NCI-H748 (cell line): ENCODE data around the gene GRM3.

Experiments used
- DNase-seq: peaks from one replicate; lab custom pipeline; 2025; ENCODE audit not compliant: unreplicated experiment; lab: John Stamatoyannopoulos, UW

Gene GRM3

DNA sequence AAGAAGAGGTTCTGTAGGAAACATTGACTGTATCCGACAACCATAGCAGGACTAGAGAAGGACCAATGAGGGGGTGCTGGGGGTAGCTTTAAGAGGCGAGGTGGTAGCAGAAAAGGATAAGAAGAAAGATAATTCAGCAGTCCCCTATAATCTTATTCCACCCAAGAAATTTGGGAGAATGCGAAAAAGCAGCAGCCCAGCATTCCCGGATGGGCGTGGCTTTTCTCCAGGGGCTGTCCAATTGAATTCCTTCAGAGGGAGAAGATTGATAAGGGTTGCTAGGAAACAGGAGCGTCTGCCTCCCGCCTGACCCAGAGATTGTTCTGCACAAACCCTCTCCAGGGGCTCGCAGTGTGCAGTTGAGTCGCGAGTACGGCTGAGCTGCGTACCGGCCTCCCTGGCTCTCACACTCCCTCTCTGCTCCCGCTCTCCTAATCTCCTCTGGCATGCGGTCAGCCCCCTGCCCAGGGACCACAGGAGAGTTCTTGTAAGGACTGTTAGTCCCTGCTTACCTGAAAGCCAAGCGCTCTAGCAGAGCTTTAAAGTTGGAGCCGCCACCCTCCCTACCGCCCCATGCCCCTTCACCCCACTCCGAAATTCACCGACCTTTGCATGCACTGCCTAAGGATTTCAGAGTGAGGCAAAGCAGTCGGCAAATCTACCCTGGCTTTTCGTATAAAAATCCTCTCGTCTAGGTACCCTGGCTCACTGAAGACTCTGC lies at the start of gene GRM3:
Gene GRM3, plus strand, starts transcription at position 349 of the 721 bp plus-strand sequence. CDS start 121,237 bp downstream, outside the sequence.
- DNase-seq, result peak; percentile 90

DNA sequence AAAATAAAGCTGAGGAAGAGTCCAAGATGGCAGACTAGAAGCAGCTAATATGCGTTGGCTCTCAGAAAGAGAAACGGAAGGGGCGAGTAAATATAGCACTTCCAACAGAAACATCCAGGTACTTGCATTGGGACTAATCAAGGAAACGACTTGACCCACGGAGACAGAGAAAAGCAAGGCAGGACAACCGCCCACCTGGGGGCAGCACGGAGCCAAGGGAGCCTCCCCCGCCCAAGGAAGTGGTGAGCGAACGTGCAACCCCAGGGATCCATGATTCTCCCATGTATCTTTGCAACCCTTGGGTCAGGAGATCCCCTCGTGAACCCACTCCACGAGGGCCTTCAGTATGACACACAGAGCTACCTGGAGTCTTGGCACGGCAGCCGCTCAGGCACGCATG lies 45.4 kb upstream of the GRM3 start:
- DNase-seq, result peak; percentile 28

DNA sequence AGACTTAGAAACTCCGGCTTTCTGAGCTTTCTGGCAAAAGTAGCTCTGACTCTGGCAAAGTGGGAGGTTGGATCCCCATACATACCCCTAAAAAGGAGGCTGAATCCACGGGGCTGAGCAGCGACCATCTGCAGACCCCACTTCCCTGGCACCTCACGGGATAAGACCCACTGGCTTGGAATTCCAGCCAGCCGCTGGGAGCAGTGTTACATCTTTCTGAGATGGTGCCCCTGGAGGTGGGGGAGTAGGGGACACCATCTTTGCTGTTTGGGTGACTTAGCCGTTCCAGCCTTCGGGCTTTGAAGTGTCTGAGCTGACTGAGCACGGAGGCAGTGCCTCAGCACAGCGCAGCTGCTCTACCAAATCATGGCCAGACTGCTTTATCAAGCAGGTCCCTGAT lies 45.0 kb upstream of the GRM3 start:
- no peak for DNase-seq

GRCh38 chr7:86600506-86601290 lies 43.0 kb upstream of the GRM3 start:
- DNase-seq, result peak; percentile 22

DNA sequence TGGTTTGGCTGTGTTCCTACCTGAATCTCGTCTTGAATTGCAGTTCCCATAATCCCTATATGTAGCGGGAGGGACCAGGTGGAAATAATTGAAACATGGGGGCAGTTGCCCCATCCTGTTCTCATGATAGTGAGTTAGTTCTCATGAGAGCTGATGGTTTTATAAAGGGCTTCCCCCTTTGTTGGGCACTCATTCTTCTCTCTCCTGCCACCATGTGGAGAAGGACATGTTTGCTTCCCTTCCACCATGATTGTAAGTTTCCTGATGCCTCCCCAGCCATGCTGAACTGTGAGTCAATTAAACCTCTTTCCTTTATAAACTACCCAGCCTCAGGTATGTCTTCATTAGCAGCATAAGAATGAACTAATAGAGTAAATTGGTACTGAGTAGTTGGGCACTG lies 28.0 kb upstream of the GRM3 start:
- DNase-seq, result peak; percentile 10

GRCh38 chr7:86644282-86645224 lies 844 bp downstream of the GRM3 start:
- DNase-seq, result peak; percentile 58

- peak; percentile 38 for DNase-seq
Measured at GRCh38 chr7:86645225-86645608, 1.5 kb downstream of the GRM3 start.

- no peak for DNase-seq
Measured at GRCh38 chr7:86645676-86646276, 2.1 kb downstream of the GRM3 start.

DNA sequence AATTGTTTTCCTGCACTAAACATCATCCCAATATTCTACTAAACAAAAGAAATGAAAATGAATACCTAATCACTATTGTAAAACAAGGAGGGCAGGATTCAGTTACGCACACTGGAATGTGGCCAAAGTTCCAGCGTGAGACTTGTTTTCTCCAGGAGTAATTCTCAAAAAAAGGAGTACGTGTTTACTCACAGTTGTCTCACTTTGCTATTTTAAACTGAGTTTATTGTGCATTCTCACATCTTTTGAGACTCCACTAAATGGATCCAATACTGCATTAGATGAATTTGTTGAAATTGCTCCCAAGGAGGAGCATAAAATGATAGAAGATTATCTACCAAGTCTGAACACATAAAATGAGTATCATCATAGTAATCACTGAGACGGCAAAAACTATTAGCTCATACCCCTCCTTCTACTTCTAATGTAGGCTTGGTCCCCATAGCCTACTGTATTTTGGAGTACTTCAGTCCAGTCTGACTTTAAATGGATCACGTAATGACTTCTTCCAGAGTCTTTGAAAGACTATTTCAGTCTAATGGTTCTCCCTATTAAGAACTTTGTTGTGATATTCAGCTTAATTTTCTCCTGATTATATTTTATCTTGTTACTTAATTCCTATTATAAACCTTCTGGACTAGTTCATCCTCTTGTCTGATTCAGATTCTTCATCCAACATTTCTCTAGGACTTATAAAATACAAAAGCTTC lies 3.8 kb downstream of the GRM3 start:
- peak; percentile 25 for DNase-seq

DNA sequence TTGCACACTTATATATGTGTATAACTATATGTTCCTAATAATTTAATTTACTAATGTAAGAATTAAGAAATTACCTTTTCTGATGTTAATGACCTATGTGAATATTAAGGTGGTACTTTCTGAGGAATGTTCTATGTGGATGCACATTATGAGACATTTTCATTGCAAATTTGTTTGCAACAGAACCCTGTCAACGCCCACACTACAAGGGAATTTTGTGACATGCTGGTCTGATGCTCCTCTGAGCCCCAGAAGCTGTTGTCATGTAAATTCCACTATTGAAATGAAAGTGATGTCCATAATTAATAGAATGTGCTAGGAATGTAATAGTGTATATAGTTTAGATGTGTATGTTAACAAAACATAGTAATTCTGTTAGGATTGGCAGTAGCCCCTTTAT lies 4.5 kb downstream of the GRM3 start:
- no peak for DNase-seq

DNA sequence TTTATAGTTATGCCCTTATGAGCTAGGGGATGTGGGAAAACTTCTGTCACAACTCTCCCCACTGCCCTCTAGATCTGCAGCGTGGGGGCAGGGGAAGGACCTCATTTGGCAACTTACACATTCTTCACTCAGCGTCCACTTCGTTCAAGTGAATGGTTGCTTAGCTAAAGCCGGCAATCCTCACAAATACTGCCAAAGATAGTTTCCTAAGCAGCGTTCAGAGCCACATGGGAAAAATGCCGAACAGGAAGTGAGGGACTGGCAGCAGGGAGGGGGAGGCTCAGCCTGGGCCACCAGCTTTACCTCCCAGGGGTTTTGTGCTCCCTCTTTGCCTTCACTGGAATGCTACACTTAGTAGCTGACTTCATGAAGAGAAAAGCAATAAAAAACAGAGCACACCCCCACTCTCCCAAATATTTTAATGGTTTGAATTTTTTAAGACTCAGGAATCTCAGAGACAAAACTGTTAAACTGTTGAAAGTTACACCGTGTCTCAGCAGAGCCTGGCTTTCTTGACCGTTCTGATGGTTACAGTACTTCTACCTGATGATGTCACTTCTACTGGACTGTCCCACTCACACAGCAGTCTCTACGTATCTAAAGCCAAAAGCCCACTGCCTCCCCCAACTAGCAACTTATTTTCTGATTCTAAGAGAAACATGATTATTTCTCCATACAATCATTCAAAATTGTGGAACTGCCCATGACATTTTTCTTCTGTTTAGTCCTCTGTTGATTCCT lies 10.4 kb downstream of the GRM3 start:
- DNase-seq, result no peak

- no peak for DNase-seq
Measured at GRCh38 chr7:86657948-86658347, 14.2 kb downstream of the GRM3 start.

DNA sequence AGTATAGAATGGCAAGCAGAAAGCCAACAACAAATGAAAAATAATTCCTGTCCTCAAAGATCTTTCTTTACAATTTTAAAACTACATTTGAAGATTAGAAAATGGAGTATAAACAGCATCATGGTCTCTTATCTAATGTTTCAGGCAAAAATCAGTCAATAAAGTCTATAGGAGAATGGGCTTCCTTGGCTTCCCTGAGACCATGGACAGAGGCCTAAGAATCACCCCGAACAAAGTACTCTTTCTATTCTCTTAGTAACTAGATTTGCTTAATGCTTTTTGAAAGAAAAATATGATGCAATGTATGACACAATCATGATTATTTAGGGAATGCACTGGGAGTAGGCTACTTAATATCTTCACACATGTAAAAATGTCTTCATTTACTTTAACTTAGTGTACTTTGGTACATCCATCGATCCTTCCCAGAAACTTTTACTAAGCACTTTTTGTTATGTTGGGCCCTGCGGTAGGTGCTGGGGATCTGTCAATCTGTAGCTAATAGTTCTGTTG lies 17.3 kb downstream of the GRM3 start:
- DNase-seq, result no peak

- DNase-seq, result no peak
Measured at GRCh38 chr7:86664486-86664885, 20.8 kb downstream of the GRM3 start.

DNA sequence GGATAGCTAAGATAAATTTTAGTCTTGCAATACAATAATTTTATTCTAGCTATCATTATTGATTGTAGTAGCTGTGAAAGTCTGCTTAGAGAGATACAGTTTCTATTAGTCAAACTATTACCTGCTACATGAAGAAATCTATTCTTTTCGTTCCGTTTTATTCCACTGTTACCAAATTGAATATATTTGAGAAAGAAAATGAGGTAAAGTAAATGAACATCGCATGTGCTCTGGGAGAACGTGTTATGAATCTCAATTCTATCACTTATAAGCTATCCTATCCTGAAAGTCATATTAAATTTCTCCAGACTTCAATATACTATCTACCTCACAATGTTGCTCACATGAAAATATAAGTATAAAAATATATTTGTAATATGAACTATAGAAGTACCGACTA lies 21.3 kb downstream of the GRM3 start:
- DNase-seq, result no peak

DNA sequence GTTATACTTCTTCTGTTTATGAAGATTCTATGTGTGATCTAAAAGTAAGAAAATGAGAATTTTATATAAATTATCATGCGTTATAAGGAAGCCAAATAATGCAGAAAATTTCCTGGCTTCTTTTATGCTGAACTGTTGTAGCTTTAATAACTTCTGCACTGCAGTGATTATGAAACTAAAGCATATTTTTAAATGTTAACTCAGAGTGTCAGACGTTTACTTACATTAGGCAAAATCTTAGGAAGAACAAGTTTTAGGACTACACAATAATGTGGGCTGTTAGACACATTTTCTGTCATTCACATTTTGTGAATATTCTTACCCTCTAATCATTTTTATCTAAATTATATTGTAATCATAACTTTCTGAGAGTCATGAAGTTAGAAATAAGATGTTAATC lies 22.0 kb downstream of the GRM3 start:
- DNase-seq, result no peak

GRCh38 chr7:86667732-86668131 lies 24.0 kb downstream of the GRM3 start:
- DNase-seq, result peak; percentile 64

- no peak for DNase-seq
Measured at GRCh38 chr7:86668315-86668714, 24.6 kb downstream of the GRM3 start.

DNA sequence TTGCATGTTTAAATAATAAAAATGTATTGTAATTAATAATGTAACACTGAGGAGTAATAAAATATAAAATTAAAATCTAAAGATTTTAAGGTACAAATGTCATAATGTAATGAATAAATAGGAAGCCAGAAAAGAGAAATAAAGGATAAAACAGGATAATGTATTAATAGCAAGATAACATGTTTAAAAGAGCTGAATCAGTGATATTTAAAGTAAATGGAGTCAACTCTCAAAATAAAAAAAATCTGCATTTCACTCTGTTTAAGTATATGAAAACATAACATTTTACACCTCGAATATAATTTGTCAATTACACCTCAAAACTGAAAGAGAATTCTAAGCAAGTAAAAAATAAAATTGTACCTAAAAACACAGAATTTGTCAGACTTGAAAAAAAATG lies 44.1 kb downstream of the GRM3 start:
- no peak for DNase-seq
